Stimulated activated CD8-positive, alpha-beta memory T cell treated with anti-CD3 and anti-CD28 coated beads, Interleukin-4, amount 100 ng/mL, for 48 hours (primary cell): ENCODE measurements around the gene HSPA9.

Experiments
- DNase-seq: peaks from one replicate; pipeline ENCODE4 v3.0.0-alpha.2; 2020

HSPA9 gene

GRCh38 chr5:138557677-138558076 lies 17.5 kb downstream of the HSPA9 start:
- no peak for DNase-seq

- DNase-seq: no peak
Observed at GRCh38 chr5:138554143-138554542, 21.1 kb downstream of the HSPA9 start.

- no peak for DNase-seq
Observed at GRCh38 chr5:138553437-138554095, 21.6 kb downstream of the HSPA9 start.

- DNase-seq: no peak
Observed at GRCh38 chr5:138552657-138553056, 22.5 kb downstream of the HSPA9 start.

GRCh38 chr5:138549414-138549813 lies 25.8 kb downstream of the HSPA9 start:
- no peak for DNase-seq

GRCh38 chr5:138545919-138546562 lies 29.2 kb downstream of the HSPA9 start:
- no peak for DNase-seq

- DNase-seq: peak; percentile 42
Observed at GRCh38 chr5:138544181-138545134, 30.7 kb downstream of the HSPA9 start.

GRCh38 chr5:138543730-138544104 lies 31.5 kb downstream of the HSPA9 start:
- DNase-seq: no peak

GRCh38 chr5:138542956-138543729 lies 32.1 kb downstream of the HSPA9 start, which contains the start of gene ETF1:
Gene ETF1, minus strand, starts transcription at chr5:138543236. Its CDS starts 318 bp downstream, at chr5:138542918.
- DNase-seq: peak; percentile 99

- DNase-seq: no peak
Observed at GRCh38 chr5:138542180-138542955, 32.8 kb downstream of the HSPA9 start.

GRCh38 chr5:138541511-138542179 lies 33.6 kb downstream of the HSPA9 start:
- DNase-seq: no peak

- no peak for DNase-seq
Observed at GRCh38 chr5:138539791-138540190, 35.4 kb downstream of the HSPA9 start.

- no peak for DNase-seq
Observed at GRCh38 chr5:138538943-138539627, 36.1 kb downstream of the HSPA9 start.

- no peak for DNase-seq
Observed at GRCh38 chr5:138536665-138537315, 38.4 kb downstream of the HSPA9 start.

GRCh38 chr5:138536215-138536614 lies 39.0 kb downstream of the HSPA9 start:
- no peak for DNase-seq

GRCh38 chr5:138533973-138534941 lies 40.9 kb downstream of the HSPA9 start:
- no peak for DNase-seq

- DNase-seq: no peak
Observed at GRCh38 chr5:138529812-138530211, 45.4 kb downstream of the HSPA9 start.

- DNase-seq: no peak
Observed at GRCh38 chr5:138528744-138529469, 46.3 kb downstream of the HSPA9 start.
